ENCODE results near the gene SLC44A1.
A peak's percentile ranks its signal among the peaks of the same experiment; 100 is the strongest.

The SLC44A1 gene

GRCh38 chr9:105342147-105342505 lies 97.7 kb downstream of the SLC44A1 start:
- Histone ChIP-seq H3K9ac (ENCODE audit: low read depth, low read length) (no peak overlapping the region), H3K36me3 (ENCODE audit: insufficient read depth, low read length) (peaks cover 24% of the 10 kb centered on the region)

GRCh38 chr9:105344283-105344682 lies 99.8 kb downstream of the SLC44A1 start:
- Histone ChIP-seq H3K27me3 (ENCODE audit: control insufficient read depth, insufficient read depth, low read length) (no peaks in the 10 kb centered on the region), H3K4me1 (ENCODE audit: control insufficient read depth, insufficient read depth, low read length) (no peaks in the 10 kb centered on the region), H3K4me3 (ENCODE audit: low read length) (no peak overlapping the region), H3K4me2 (ENCODE audit: low read length) (no peak overlapping the region), H3K36me3 (ENCODE audit: insufficient read depth, low read length) (peaks cover 6% of the 10 kb centered on the region), H3K9me3 (replicated peaks; ENCODE audit: low read length) (no peaks in the 10 kb centered on the region), H3K9ac (ENCODE audit: low read depth, low read length) (no peak overlapping the region)

More at GRCh38 chr9:105342147-105342505, 97.7 kb downstream of the SLC44A1 start:
- no peaks in the 10 kb centered on the region for H3K27me3 ChIP-seq (ENCODE audit: control insufficient read depth, insufficient read depth, low read length)
- H3K9me3 ChIP-seq (replicated peaks; ENCODE audit: low read length) = no peaks in the 10 kb centered on the region
- H3K4me1 ChIP-seq (ENCODE audit: control insufficient read depth, insufficient read depth, low read length) = no peaks in the 10 kb centered on the region
- H3K4me2 ChIP-seq (ENCODE audit: low read length) = peak overlapping the region; percentile 68
- peak overlapping the region; percentile 20 for H3K4me3 ChIP-seq (ENCODE audit: low read length)

GRCh38 chr9:105345626-105346025 lies 101.2 kb downstream of the SLC44A1 start:
- Histone ChIP-seq H3K4me1 (ENCODE audit: control insufficient read depth, insufficient read depth, low read length) (no peaks in the 10 kb centered on the region), H3K9me3 (replicated peaks; ENCODE audit: low read length) (no peaks in the 10 kb centered on the region), H3K4me3 (ENCODE audit: low read length) (no peak overlapping the region), H3K4me2 (ENCODE audit: low read length) (no peak overlapping the region), H3K27me3 (ENCODE audit: control insufficient read depth, insufficient read depth, low read length) (no peaks in the 10 kb centered on the region), H3K9ac (ENCODE audit: low read depth, low read length) (no peak overlapping the region), H3K36me3 (ENCODE audit: insufficient read depth, low read length) (peaks cover 10% of the 10 kb centered on the region)

- Histone ChIP-seq H3K4me2 (ENCODE audit: low read length) (no peak overlapping the region), H3K4me1 (ENCODE audit: control insufficient read depth, insufficient read depth, low read length) (no peaks in the 10 kb centered on the region), H3K4me3 (ENCODE audit: low read length) (no peak overlapping the region), H3K9ac (ENCODE audit: low read depth, low read length) (no peak overlapping the region), H3K27me3 (ENCODE audit: control insufficient read depth, insufficient read depth, low read length) (no peaks in the 10 kb centered on the region), H3K36me3 (ENCODE audit: insufficient read depth, low read length) (peaks cover 14% of the 10 kb centered on the region), H3K9me3 (replicated peaks; ENCODE audit: low read length) (no peaks in the 10 kb centered on the region)
Observed at GRCh38 chr9:105346273-105346672, 101.8 kb downstream of the SLC44A1 start.

GRCh38 chr9:105354448-105354847 lies 110.0 kb downstream of the SLC44A1 start:
- no peak overlapping the region for H3K4me2 ChIP-seq (ENCODE audit: low read length)
- no peak overlapping the region for H3K9ac ChIP-seq (ENCODE audit: low read depth, low read length)
- no peaks in the 10 kb centered on the region for H3K4me1 ChIP-seq (ENCODE audit: control insufficient read depth, insufficient read depth, low read length)
- H3K36me3 ChIP-seq (ENCODE audit: insufficient read depth, low read length) = peaks cover 29% of the 10 kb centered on the region
- no peak overlapping the region for H3K4me3 ChIP-seq (ENCODE audit: low read length)
- H3K27me3 ChIP-seq (ENCODE audit: control insufficient read depth, insufficient read depth, low read length) = no peaks in the 10 kb centered on the region
- H3K9me3 ChIP-seq (replicated peaks; ENCODE audit: low read length) = no peaks in the 10 kb centered on the region

GRCh38 chr9:105355781-105356180 lies 111.3 kb downstream of the SLC44A1 start:
- Histone ChIP-seq H3K27me3 (ENCODE audit: control insufficient read depth, insufficient read depth, low read length) (no peaks in the 10 kb centered on the region), H3K4me2 (ENCODE audit: low read length) (no peak overlapping the region), H3K36me3 (ENCODE audit: insufficient read depth, low read length) (peaks cover 28% of the 10 kb centered on the region), H3K4me1 (ENCODE audit: control insufficient read depth, insufficient read depth, low read length) (peaks cover 2% of the 10 kb centered on the region), H3K9ac (ENCODE audit: low read depth, low read length) (no peak overlapping the region), H3K9me3 (replicated peaks; ENCODE audit: low read length) (no peaks in the 10 kb centered on the region), H3K4me3 (ENCODE audit: low read length) (no peak overlapping the region)

- Histone ChIP-seq H3K36me3 (ENCODE audit: insufficient read depth, low read length) (peaks cover 30% of the 10 kb centered on the region), H3K4me2 (ENCODE audit: low read length) (no peak overlapping the region), H3K27me3 (ENCODE audit: control insufficient read depth, insufficient read depth, low read length) (no peaks in the 10 kb centered on the region), H3K9ac (ENCODE audit: low read depth, low read length) (no peak overlapping the region), H3K4me1 (ENCODE audit: control insufficient read depth, insufficient read depth, low read length) (peaks cover 2% of the 10 kb centered on the region), H3K9me3 (replicated peaks; ENCODE audit: low read length) (no peaks in the 10 kb centered on the region), H3K4me3 (ENCODE audit: low read length) (no peak overlapping the region)
Observed at GRCh38 chr9:105357937-105358336, 113.5 kb downstream of the SLC44A1 start.

- Histone ChIP-seq H3K36me3 (ENCODE audit: insufficient read depth, low read length) (peaks cover 38% of the 10 kb centered on the region), H3K4me1 (ENCODE audit: control insufficient read depth, insufficient read depth, low read length) (peaks cover 2% of the 10 kb centered on the region), H3K4me2 (ENCODE audit: low read length) (no peak overlapping the region), H3K27me3 (ENCODE audit: control insufficient read depth, insufficient read depth, low read length) (no peaks in the 10 kb centered on the region), H3K9me3 (replicated peaks; ENCODE audit: low read length) (no peaks in the 10 kb centered on the region), H3K9ac (ENCODE audit: low read depth, low read length) (no peak overlapping the region), H3K4me3 (ENCODE audit: low read length) (no peak overlapping the region)
Observed at GRCh38 chr9:105359892-105360291, 115.4 kb downstream of the SLC44A1 start.

- Histone ChIP-seq H3K27me3 (ENCODE audit: control insufficient read depth, insufficient read depth, low read length) (no peaks in the 10 kb centered on the region), H3K9me3 (replicated peaks; ENCODE audit: low read length) (no peaks in the 10 kb centered on the region), H3K36me3 (ENCODE audit: insufficient read depth, low read length) (peaks cover 38% of the 10 kb centered on the region), H3K4me1 (ENCODE audit: control insufficient read depth, insufficient read depth, low read length) (peaks cover 2% of the 10 kb centered on the region), H3K9ac (ENCODE audit: low read depth, low read length) (no peak overlapping the region), H3K4me2 (ENCODE audit: low read length) (no peak overlapping the region), H3K4me3 (ENCODE audit: low read length) (no peak overlapping the region)
Observed at GRCh38 chr9:105360344-105360743, 115.9 kb downstream of the SLC44A1 start.

GRCh38 chr9:105361873-105362272 lies 117.4 kb downstream of the SLC44A1 start:
- peaks cover 44% of the 10 kb centered on the region for H3K36me3 ChIP-seq (ENCODE audit: insufficient read depth, low read length)
- no peak overlapping the region for H3K9ac ChIP-seq (ENCODE audit: low read depth, low read length)
- no peak overlapping the region for H3K4me3 ChIP-seq (ENCODE audit: low read length)
- no peak overlapping the region for H3K4me2 ChIP-seq (ENCODE audit: low read length)
- H3K9me3 ChIP-seq (replicated peaks; ENCODE audit: low read length) = no peaks in the 10 kb centered on the region
- H3K4me1 ChIP-seq (ENCODE audit: control insufficient read depth, insufficient read depth, low read length) = peaks cover 2% of the 10 kb centered on the region
- H3K27me3 ChIP-seq (ENCODE audit: control insufficient read depth, insufficient read depth, low read length) = no peaks in the 10 kb centered on the region

GRCh38 chr9:105362470-105362869 lies 118.0 kb downstream of the SLC44A1 start:
- Histone ChIP-seq H3K27me3 (ENCODE audit: control insufficient read depth, insufficient read depth, low read length) (no peaks in the 10 kb centered on the region), H3K4me2 (ENCODE audit: low read length) (no peak overlapping the region), H3K4me1 (ENCODE audit: control insufficient read depth, insufficient read depth, low read length) (peaks cover 2% of the 10 kb centered on the region), H3K4me3 (ENCODE audit: low read length) (no peak overlapping the region), H3K9ac (ENCODE audit: low read depth, low read length) (no peak overlapping the region), H3K9me3 (replicated peaks; ENCODE audit: low read length) (no peaks in the 10 kb centered on the region), H3K36me3 (ENCODE audit: insufficient read depth, low read length) (peaks cover 48% of the 10 kb centered on the region)

GRCh38 chr9:105363837-105364236 lies 119.4 kb downstream of the SLC44A1 start:
- H3K4me2 ChIP-seq (ENCODE audit: low read length) = no peak overlapping the region
- H3K9ac ChIP-seq (ENCODE audit: low read depth, low read length) = no peak overlapping the region
- H3K27me3 ChIP-seq (ENCODE audit: control insufficient read depth, insufficient read depth, low read length) = no peaks in the 10 kb centered on the region
- H3K4me1 ChIP-seq (ENCODE audit: control insufficient read depth, insufficient read depth, low read length) = peaks cover 2% of the 10 kb centered on the region
- H3K9me3 ChIP-seq (replicated peaks; ENCODE audit: low read length) = no peaks in the 10 kb centered on the region
- no peak overlapping the region for H3K4me3 ChIP-seq (ENCODE audit: low read length)
- peaks cover 50% of the 10 kb centered on the region for H3K36me3 ChIP-seq (ENCODE audit: insufficient read depth, low read length)

All from skeletal muscle satellite cell (primary cell).